ENCODE measurements around the gene MYADML2.

MYADML2 gene

GRCh38 chr17:81911969-81912368 lies 35.1 kb downstream of the MYADML2 start:
- TF ChIP-seq POLR2AphosphoS5 (IDR thresholded peaks at IDR 0.05; ENCODE audit: low read depth, low read length), result no peak
- TF ChIP-seq FOXP2 (optimal IDR thresholded peaks at IDR 0.05; ENCODE audit: borderline replicate concordance, extremely low read depth, extremely low read length, insufficient read depth), result no peak
- TF ChIP-seq REST (IDR thresholded peaks at IDR 0.05; ENCODE audit: insufficient read depth in 1 of 2, low read depth in 2 of 2, low read length in 2 of 2), result no peak
- TF ChIP-seq TAF1 (IDR thresholded peaks at IDR 0.05; ENCODE audit: borderline replicate concordance, insufficient read depth, low read length), result no peak
- no peak for TF ChIP-seq SIN3A (IDR thresholded peaks at IDR 0.05; ENCODE audit: borderline replicate concordance, insufficient read depth, low read length)

GRCh38 chr17:81911277-81911961 lies 35.6 kb downstream of the MYADML2 start, which contains the start of gene PCYT2:
PCYT2 (minus strand) TSS chr17:81911399; CDS start chr17:81911355, 44 bp downstream.
- TF ChIP-seq TAF1 (IDR thresholded peaks at IDR 0.05; ENCODE audit: borderline replicate concordance, insufficient read depth, low read length) (0 out of 2 replicates have a peak, but pooled peaks have one; percentile 21), REST (IDR thresholded peaks at IDR 0.05; ENCODE audit: insufficient read depth in 1 of 2, low read depth in 2 of 2, low read length in 2 of 2) (no peak)

GRCh38 chr17:81910840-81911276 lies 36.2 kb downstream of the MYADML2 start:
- TF ChIP-seq SIN3A (IDR thresholded peaks at IDR 0.05; ENCODE audit: borderline replicate concordance, insufficient read depth, low read length) (no peak), REST (IDR thresholded peaks at IDR 0.05; ENCODE audit: insufficient read depth in 1 of 2, low read depth in 2 of 2, low read length in 2 of 2) (no peak)

- no peak for TF ChIP-seq TAF1 (IDR thresholded peaks at IDR 0.05; ENCODE audit: borderline replicate concordance, insufficient read depth, low read length)
Measured at GRCh38 chr17:81909966-81910839, 36.8 kb downstream of the MYADML2 start.

GRCh38 chr17:81909231-81909630 lies 37.8 kb downstream of the MYADML2 start:
- no peak for TF ChIP-seq SIN3A (IDR thresholded peaks at IDR 0.05; ENCODE audit: borderline replicate concordance, insufficient read depth, low read length)
- no peak for TF ChIP-seq FOXP2 (optimal IDR thresholded peaks at IDR 0.05; ENCODE audit: borderline replicate concordance, extremely low read depth, extremely low read length, insufficient read depth)
- no peak for TF ChIP-seq TAF1 (IDR thresholded peaks at IDR 0.05; ENCODE audit: borderline replicate concordance, insufficient read depth, low read length)
- TF ChIP-seq REST (IDR thresholded peaks at IDR 0.05; ENCODE audit: insufficient read depth in 1 of 2, low read depth in 2 of 2, low read length in 2 of 2), result no peak
- TF ChIP-seq POLR2AphosphoS5 (IDR thresholded peaks at IDR 0.05; ENCODE audit: low read depth, low read length), result no peak

All from PFSK-1 (cell line).